Neural cell (in vitro differentiated cells): ENCODE results near the gene SLC8A1. TPM values are rescaled to one million over a fixed set of nuclear protein-coding genes. Genes with fewer than 3 reads are reported as not detected.

Experiments
- H2AFZ ChIP-seq: fragments of 200-600, 300-800 bp; sonication (generic), shearing (Covaris generic); 2 replicates; pipeline ENCODE4 v1.6.0; 2014; ENCODE audit warnings: low read depth, mild to moderate bottlenecking, antibody characterized with exemption, low read length, moderate library complexity
- H3F3A ChIP-seq: fragments of 200-600 bp; shearing (Covaris generic); 2 replicates; pipeline ENCODE4 v1.6.1; 2016; ENCODE audit warnings: mild to moderate bottlenecking, moderate library complexity, mixed read lengths, antibody characterized with exemption, low read length; ENCODE audit not compliant: insufficient read depth, poor library complexity, severe bottlenecking
- H3K27ac ChIP-seq: fragments of 200-600, 300-800 bp; sonication (generic), shearing (Covaris generic); 2 replicates; pipeline ENCODE4 v1.5.1; 2014; ENCODE audit warnings: mild to moderate bottlenecking, low read length, moderate library complexity
- H3K27me3 ChIP-seq: fragments of 300-800, 200-600 bp; sonication (generic), shearing (Covaris generic); 2 replicates; pipeline ENCODE4 v1.6.0; 2014; ENCODE audit warnings: mild to moderate bottlenecking, low read depth, low read length, moderate library complexity; ENCODE audit not compliant: insufficient read depth
- H3K36me3 ChIP-seq: fragments of 300-800, 200-600 bp; sonication (generic), shearing (Covaris generic); 2 replicates; pipeline ENCODE4 v1.5.1; 2014; ENCODE audit warnings: mild to moderate bottlenecking, antibody characterized with exemption, low read length, moderate library complexity; ENCODE audit not compliant: insufficient read depth
- H3K4me2 ChIP-seq: fragments of 300-800, 200-600 bp; sonication (generic), shearing (Covaris generic); 2 replicates; pipeline ENCODE4 v1.6.0; 2014; ENCODE audit warnings: mild to moderate bottlenecking, low read length
- H3K4me3 ChIP-seq: fragments of 300-800, 200-600 bp; sonication (generic), shearing (Covaris generic); 2 replicates; pipeline ENCODE4 v1.5.1; 2014; ENCODE audit warnings: mild to moderate bottlenecking, low read length, moderate library complexity
- H3K79me2 ChIP-seq: fragments of 200-600 bp; shearing (Covaris generic); replicated peaks from 2 replicates; pipeline ENCODE4 v1.6.0; 2014; ENCODE audit warnings: mild to moderate bottlenecking, low read length, moderate library complexity; ENCODE audit not compliant: insufficient read depth
- H3K9ac ChIP-seq: fragments of 300-800, 200-600 bp; sonication (generic), shearing (Covaris generic); 2 replicates; pipeline ENCODE4 v1.6.1; 2016; ENCODE audit warnings: mild to moderate bottlenecking, low read length, mixed read lengths
- H3K9me2 ChIP-seq: fragments of 200-600 bp; shearing (Covaris generic); 2 replicates; pipeline ENCODE4 v1.6.1; 2016; ENCODE audit warnings: mild to moderate bottlenecking, low read length, mixed read lengths; ENCODE audit not compliant: insufficient read depth
- H3K9me3 ChIP-seq: fragments of 200-600, 300-800 bp; sonication (generic), shearing (Covaris generic); 2 replicates; pipeline ENCODE4 v1.6.1; 2016; ENCODE audit warnings: mild to moderate bottlenecking, mixed run types, low read length, moderate library complexity, mixed read lengths
- H4K20me1 ChIP-seq: fragments of 200-600 bp; shearing (Covaris generic); 2 replicates; pipeline ENCODE4 v1.6.1; 2016; ENCODE audit warnings: mild to moderate bottlenecking, mixed run types; ENCODE audit not compliant: insufficient read depth
- CTCF ChIP-seq: fragments of 450-650 bp; IDR thresholded peaks from 2 replicates; pipeline ENCODE4 v1.5.1; 2014; ENCODE audit warnings: antibody characterized with exemption, mild to moderate bottlenecking, moderate library complexity; ENCODE audit not compliant: poor library complexity, severe bottlenecking
- EP300 ChIP-seq: fragments of 450-650 bp; conservative IDR thresholded peaks from 2 replicates; pipeline ENCODE4 v1.6.1; 2014; ENCODE audit warnings: antibody characterized with exemption, mild to moderate bottlenecking, moderate library complexity; ENCODE audit not compliant: poor library complexity, severe bottlenecking
- EZH2 ChIP-seq: fragments of 200-600, 300-800 bp; shearing (Covaris generic), sonication (generic); IDR thresholded peaks from 2 replicates; pipeline ENCODE4 v1.6.1; 2014; ENCODE audit warnings: antibody characterized with exemption, low read length, borderline replicate concordance, mild to moderate bottlenecking; ENCODE audit not compliant: insufficient read depth, poor library complexity, severe bottlenecking
- MXI1 ChIP-seq: fragments of 450-650 bp; conservative IDR thresholded peaks from 2 replicates; pipeline ENCODE4 v1.6.1; 2014; ENCODE audit warnings: antibody characterized with exemption, mild to moderate bottlenecking; ENCODE audit not compliant: poor library complexity, severe bottlenecking
- POLR2AphosphoS5 ChIP-seq: IDR thresholded peaks from 2 replicates; pipeline ENCODE4 v1.6.1; 2012
- RAD21 ChIP-seq: fragments of 450-650 bp; conservative IDR thresholded peaks from 2 replicates; pipeline ENCODE4 v1.6.1; 2014; ENCODE audit warnings: antibody characterized with exemption, mild to moderate bottlenecking, moderate library complexity
- REST ChIP-seq: IDR thresholded peaks from 2 replicates; pipeline ENCODE4 v1.6.1; 2012; ENCODE audit warnings: borderline replicate concordance
- SMC3 ChIP-seq: fragments of 450-650 bp; conservative IDR thresholded peaks from 2 replicates; pipeline ENCODE4 v1.6.1; 2014; ENCODE audit warnings: antibody characterized with exemption, mild to moderate bottlenecking, moderate library complexity; ENCODE audit not compliant: poor library complexity
- TAF1 ChIP-seq: IDR thresholded peaks from 2 replicates; pipeline ENCODE4 v1.6.1; 2012; ENCODE audit warnings: low read depth
- polyA plus RNA-seq: library from polyadenylated mRNA; depleted of rRNA; stranded (reverse); fragments of >200 nt; gene quantifications from 2 replicates; pipeline ENCODE4 v1.2.3, GENCODE V29; 2014

Gene SLC8A1
- polyA plus RNA-seq, 1 donor from 2014 or later, result 18.7 TPM

GRCh38 chr2:40098786-40099470 lies 353.0 kb downstream of the SLC8A1 start:
- no peak overlapping the region for H3K4me2 ChIP-seq
- H3K27ac ChIP-seq, result no peak overlapping the region
- H3K27me3 ChIP-seq, result no peaks in the 10 kb centered on the region
- H2AFZ ChIP-seq, result no peak overlapping the region
- no peaks in the 10 kb centered on the region for H3K9me2 ChIP-seq
- no peaks in the 10 kb centered on the region for H3K79me2 ChIP-seq
- H4K20me1 ChIP-seq, result no peaks in the 10 kb centered on the region
- H3K9ac ChIP-seq, result no peak overlapping the region
- no peak overlapping the region for H3K4me3 ChIP-seq
- H3K9me3 ChIP-seq, result no peaks in the 10 kb centered on the region
- TF ChIP-seq EP300, result no peak
- no peak for TF ChIP-seq POLR2AphosphoS5
- TF ChIP-seq TAF1, result no peak
- H3K36me3 ChIP-seq, result no peaks in the 10 kb centered on the region
- peaks cover 3% of the 10 kb centered on the region for H3F3A ChIP-seq

GRCh38 chr2:40097691-40098385 lies 354.1 kb downstream of the SLC8A1 start:
- H3F3A ChIP-seq, result no peaks in the 10 kb centered on the region
- H3K27ac ChIP-seq, result no peak overlapping the region
- no peak overlapping the region for H3K9ac ChIP-seq
- no peak overlapping the region for H3K4me2 ChIP-seq
- no peaks in the 10 kb centered on the region for H3K79me2 ChIP-seq
- H3K9me2 ChIP-seq, result no peaks in the 10 kb centered on the region
- H2AFZ ChIP-seq, result no peak overlapping the region
- H3K9me3 ChIP-seq, result no peaks in the 10 kb centered on the region
- no peaks in the 10 kb centered on the region for H3K27me3 ChIP-seq
- H3K4me3 ChIP-seq, result no peak overlapping the region
- no peaks in the 10 kb centered on the region for H4K20me1 ChIP-seq
- no peak for TF ChIP-seq CTCF
- TF ChIP-seq POLR2AphosphoS5, result no peak
- no peak for TF ChIP-seq REST
- no peak for TF ChIP-seq TAF1
- TF ChIP-seq SMC3, result no peak
- TF ChIP-seq MXI1, result no peak
- no peaks in the 10 kb centered on the region for H3K36me3 ChIP-seq

GRCh38 chr2:40096360-40096759 lies 355.5 kb downstream of the SLC8A1 start:
- H3K79me2 ChIP-seq, result no peaks in the 10 kb centered on the region
- no peak overlapping the region for H3K4me3 ChIP-seq
- H3K27me3 ChIP-seq, result no peaks in the 10 kb centered on the region
- H3K9ac ChIP-seq, result no peak overlapping the region
- H3K36me3 ChIP-seq, result no peaks in the 10 kb centered on the region
- no peaks in the 10 kb centered on the region for H3F3A ChIP-seq
- no peaks in the 10 kb centered on the region for H4K20me1 ChIP-seq
- no peak overlapping the region for H3K4me2 ChIP-seq
- TF ChIP-seq RAD21 (no peak), CTCF (no peak), TAF1 (no peak), EP300 (no peak), MXI1 (no peak), POLR2AphosphoS5 (no peak), REST (no peak), EZH2 (no peak)
- no peak overlapping the region for H3K27ac ChIP-seq
- H3K9me3 ChIP-seq, result no peaks in the 10 kb centered on the region
- no peak overlapping the region for H2AFZ ChIP-seq
- no peaks in the 10 kb centered on the region for H3K9me2 ChIP-seq
